ENCODE measurements around the gene ARL16.
"Not testable (repeated sequence)": the region's sequence is repeated elsewhere in the genome, so short reads cannot be mapped to it uniquely, and the experiment has no call there.

ARL16 gene

GRCh38 chr17:81695211-81695610, 11.6 kb upstream of the ARL16 start:
- no peak for DNase-seq (ENCODE audit: low read depth in 3 of 3)

GRCh38 chr17:81694810-81695209, 11.2 kb upstream of the ARL16 start:
- DNase-seq (ENCODE audit: low read depth in 3 of 3), result no peak

GRCh38 chr17:81693509-81694210, 10.1 kb upstream of the ARL16 start:
- DNase-seq (ENCODE audit: low read depth in 3 of 3), result no peak

GRCh38 chr17:81691608-81692007, 8.0 kb upstream of the ARL16 start:
- DNase-seq (ENCODE audit: low read depth in 3 of 3), result no peak

GRCh38 chr17:81691196-81691595, 7.6 kb upstream of the ARL16 start:
- no peak for DNase-seq (ENCODE audit: low read depth in 3 of 3)

- DNase-seq (ENCODE audit: low read depth in 3 of 3), result no peak
These were observed 7.0 kb upstream of the ARL16 start for GRCh38 chr17:81690549-81690948.

GRCh38 chr17:81690066-81690465, 6.5 kb upstream of the ARL16 start:
- no peak for DNase-seq (ENCODE audit: low read depth in 3 of 3)

- DNase-seq (ENCODE audit: low read depth in 3 of 3), result no peak
These were observed 5.0 kb upstream of the ARL16 start for GRCh38 chr17:81688616-81689015.

- DNase-seq (ENCODE audit: low read depth in 3 of 3), result no peak
These were observed 4.4 kb upstream of the ARL16 start for GRCh38 chr17:81687770-81688541.

GRCh38 chr17:81686614-81687013, 3.0 kb upstream of the ARL16 start:
- no peak for DNase-seq (ENCODE audit: low read depth in 3 of 3)

- peak; percentile 31 to 61 (median 45) for DNase-seq (ENCODE audit: low read depth in 3 of 3)
These were observed 1.5 kb upstream of the ARL16 start for GRCh38 chr17:81685108-81685507.

GRCh38 chr17:81684442-81684911, 880 bp upstream of the ARL16 start:
- no peak for DNase-seq (ENCODE audit: low read depth in 3 of 3)

GRCh38 chr17:81683208-81683583, 401 bp downstream of the ARL16 start:
- no peak for DNase-seq (ENCODE audit: low read depth in 3 of 3)

- no peak for DNase-seq (ENCODE audit: low read depth in 3 of 3)
These were observed 911 bp downstream of the ARL16 start for GRCh38 chr17:81682565-81683207.

GRCh38 chr17:81681672-81682071, 1.9 kb downstream of the ARL16 start:
- DNase-seq (ENCODE audit: low read depth in 3 of 3), result no peak

- DNase-seq (ENCODE audit: low read depth in 3 of 3), result no peak
These were observed 3.4 kb downstream of the ARL16 start for GRCh38 chr17:81680150-81680549.

- no peak for DNase-seq (ENCODE audit: low read depth in 3 of 3)
These were observed 6.7 kb downstream of the ARL16 start for GRCh38 chr17:81676906-81677305.

GRCh38 chr17:81675515-81676221, 7.9 kb downstream of the ARL16 start:
- not testable (repeated sequence) for DNase-seq (ENCODE audit: low read depth in 3 of 3)

GRCh38 chr17:81673561-81674258, 9.9 kb downstream of the ARL16 start:
- DNase-seq (ENCODE audit: low read depth in 3 of 3), result no peak

GRCh38 chr17:81672954-81673353, 10.6 kb downstream of the ARL16 start:
- DNase-seq (ENCODE audit: low read depth in 3 of 3), result no peak

GRCh38 chr17:81672504-81672903, 11.1 kb downstream of the ARL16 start:
- no peak for DNase-seq (ENCODE audit: low read depth in 3 of 3)

All from stimulated activated CD4-positive, alpha-beta T cell treated with anti-CD3 and anti-CD28 coated beads, TNF-alpha, amount 100 ng/mL, for 24 hours (primary cell).